ENCODE results near the gene ITLN2. TPM values are rescaled to one million over a fixed set of nuclear protein-coding genes. Genes with fewer than 3 reads are reported as not detected.
"Not testable (repeated sequence)": the region's sequence is repeated elsewhere in the genome, so short reads cannot be mapped to it uniquely, and the experiment has no call there.

Gene ITLN2
- total RNA-seq, 1 donor, result not detected

DNA sequence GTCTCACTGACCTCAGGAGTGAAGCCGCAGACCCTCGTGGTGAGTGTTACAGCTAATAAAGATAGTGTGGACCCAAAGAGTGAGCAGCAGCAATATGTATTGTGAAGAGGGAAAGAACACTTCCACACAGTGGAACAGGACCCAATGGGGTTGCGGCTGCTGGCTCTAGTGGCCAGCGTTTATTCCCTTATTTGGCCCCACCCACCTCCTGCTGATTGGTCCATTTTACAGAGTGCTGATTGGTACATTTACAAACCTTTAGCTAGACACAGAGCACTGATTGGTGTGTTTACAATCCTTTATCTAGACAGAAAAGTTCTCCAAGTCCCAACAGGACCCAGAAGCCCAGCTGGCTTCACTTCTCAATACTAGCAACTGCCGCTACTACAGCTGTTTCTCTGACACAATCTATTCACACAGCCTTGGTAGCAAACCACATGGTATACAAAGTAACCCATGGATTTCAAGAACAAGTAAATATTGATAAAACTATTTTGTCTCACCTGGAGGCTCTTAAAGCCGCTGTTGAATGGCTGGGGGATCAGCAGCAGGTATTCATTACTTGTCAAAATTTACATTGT, 44.3 kb downstream of the ITLN2 start:
- no peak for DNase-seq (ENCODE audit: low read depth in 2 of 3, low spot score in 2 of 3)

DNA sequence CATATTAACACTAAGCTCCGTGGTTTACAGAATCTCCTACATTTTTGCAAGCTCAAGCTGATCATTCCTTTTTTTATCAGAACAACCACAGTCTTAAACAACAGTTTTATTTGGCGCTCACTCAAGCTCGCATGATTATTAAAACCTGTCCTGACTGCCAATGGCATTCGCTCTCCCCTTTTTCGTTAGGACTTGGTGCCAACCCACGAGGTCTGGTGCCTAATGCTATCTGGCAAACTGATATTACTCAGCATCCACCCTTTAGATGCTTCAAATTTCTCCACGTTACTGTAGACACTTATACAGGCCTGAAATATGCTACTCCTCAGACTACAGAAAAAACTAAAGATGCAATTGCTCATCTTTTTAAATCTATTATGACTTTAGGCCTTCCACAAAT, 46.6 kb downstream of the ITLN2 start:
- DNase-seq (ENCODE audit: low read depth in 2 of 3, low spot score in 2 of 3), result no peak

GRCh38 chr1:160905617-160905989, 49.0 kb downstream of the ITLN2 start:
- no peak for DNase-seq (ENCODE audit: low read depth in 2 of 3, low spot score in 2 of 3)

DNA sequence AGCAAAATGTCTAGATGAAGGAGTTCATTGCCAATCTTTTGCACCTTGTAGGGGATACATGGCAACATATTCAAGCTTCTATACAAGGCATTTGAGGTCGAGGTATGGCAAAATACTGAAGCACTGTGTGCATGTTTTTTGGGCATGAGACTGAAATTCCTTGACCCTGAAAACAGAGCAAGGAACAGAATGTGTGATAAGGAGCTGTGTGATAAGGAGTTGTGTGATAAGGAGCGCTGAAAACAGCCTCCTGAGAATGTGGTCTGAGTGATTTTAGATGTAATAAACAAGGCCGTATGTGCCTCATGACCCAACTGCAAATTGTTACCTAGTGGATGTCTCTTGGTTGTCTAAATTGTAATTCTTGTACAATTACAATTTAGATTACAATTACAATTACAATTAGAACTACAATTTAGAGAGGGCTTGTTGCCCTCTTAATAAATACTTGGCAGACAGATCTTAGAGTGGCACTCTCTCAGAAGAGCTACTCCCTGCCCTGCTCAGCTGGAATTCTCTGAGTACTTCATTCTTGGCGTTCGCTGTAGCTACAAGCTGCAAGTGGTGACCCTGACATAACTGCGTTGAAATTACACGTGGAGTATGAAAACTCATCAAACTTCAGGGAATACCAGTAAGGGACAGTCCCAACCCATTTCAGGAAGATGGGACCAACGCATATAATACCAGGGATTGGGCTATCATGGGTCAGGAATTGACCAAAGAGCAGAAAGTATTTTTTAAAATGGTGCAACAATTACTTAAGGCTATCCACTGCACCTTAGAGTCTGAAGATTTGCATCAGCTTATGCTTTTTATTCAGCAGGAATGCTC, 49.6 kb downstream of the ITLN2 start:
- DNase-seq (ENCODE audit: low read depth in 2 of 3, low spot score in 2 of 3), result no peak

DNA sequence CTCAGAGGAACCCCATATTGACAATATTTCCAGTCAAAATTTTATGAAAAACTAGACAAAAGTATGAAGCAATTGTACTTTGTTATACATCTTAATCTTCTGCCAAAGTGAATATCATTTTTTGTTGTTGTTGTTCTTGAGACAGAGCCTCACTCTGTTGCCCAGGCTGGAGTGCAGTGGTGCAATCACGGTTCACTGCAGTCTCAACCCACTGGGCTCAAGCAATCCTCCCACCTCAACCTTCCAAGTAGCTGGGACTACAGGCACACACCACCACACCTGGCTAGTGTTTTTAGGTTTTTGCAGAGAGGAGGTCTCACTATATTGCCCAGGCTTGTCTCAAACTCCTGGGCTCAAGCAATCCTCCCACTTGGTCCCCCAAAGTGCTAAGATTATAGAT, 52.4 kb downstream of the ITLN2 start:
- not testable (repeated sequence) for DNase-seq (ENCODE audit: low read depth in 2 of 3, low spot score in 2 of 3)

DNA sequence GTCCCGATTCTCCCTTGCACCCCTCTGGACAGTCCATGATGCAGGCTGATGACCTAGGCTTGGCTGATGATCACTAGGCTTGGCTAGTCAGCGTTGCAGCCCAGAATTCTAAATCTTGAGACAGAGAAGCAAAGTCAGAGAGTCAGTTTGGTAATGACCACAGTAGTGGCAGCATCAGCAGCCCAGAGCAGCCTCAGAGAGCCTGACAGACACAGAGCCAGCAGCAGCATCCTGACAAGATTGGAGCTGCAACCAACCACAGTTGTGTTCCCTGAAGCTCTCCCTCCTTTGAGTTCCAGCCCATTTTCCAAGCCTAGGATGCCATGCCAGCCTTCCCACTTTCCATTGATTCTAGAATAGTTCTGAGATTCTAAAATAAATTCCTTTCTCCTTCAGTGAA, 52.8 kb downstream of the ITLN2 start:
- no peak for DNase-seq (ENCODE audit: low read depth in 2 of 3, low spot score in 2 of 3)

DNA sequence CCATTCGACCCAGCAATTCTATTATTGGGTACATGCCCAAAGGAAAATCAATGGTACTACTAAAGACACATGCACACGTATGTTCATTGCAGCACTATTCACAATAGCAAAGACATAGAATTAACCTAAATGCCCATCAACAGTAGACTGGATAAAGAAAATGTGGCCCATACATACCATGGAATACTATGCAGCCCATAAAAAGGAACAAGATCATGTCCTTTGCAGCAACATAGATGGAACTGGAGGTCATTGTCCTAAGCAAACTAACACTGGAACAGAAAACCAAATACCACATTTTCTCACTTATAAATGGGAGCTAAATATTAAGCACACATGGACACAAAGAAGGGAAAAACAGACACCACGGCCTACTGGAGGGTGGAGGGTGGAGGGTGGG, 53.9 kb downstream of the ITLN2 start:
- not testable (repeated sequence) for DNase-seq (ENCODE audit: low read depth in 2 of 3, low spot score in 2 of 3)

Other genes with a start within 250 kb of the ITLN2 start
- gene CD48, start 243.0 kb downstream of the ITLN2 start, total RNA-seq, result 18.0 TPM
- gene SLAMF7, start 215.6 kb downstream of the ITLN2 start, total RNA-seq, result 0.27 TPM
- gene LY9, start 158.6 kb downstream of the ITLN2 start, total RNA-seq, result 1.3 TPM
- 35.5 TPM for gene CD244, start 91.9 kb downstream of the ITLN2 start, total RNA-seq
- not detected for gene ITLN1, start 69.6 kb downstream of the ITLN2 start, total RNA-seq
- gene F11R, start 66.3 kb upstream of the ITLN2 start, total RNA-seq, result 98.0 TPM
- gene TSTD1, start 84.2 kb upstream of the ITLN2 start, total RNA-seq, result 76.2 TPM
- 134 TPM for gene USF1, start 91.2 kb upstream of the ITLN2 start, total RNA-seq
- 94.5 TPM for gene ARHGAP30, start 115.1 kb upstream of the ITLN2 start, total RNA-seq
- under 0.01 TPM for gene NECTIN4, start 134.7 kb upstream of the ITLN2 start, total RNA-seq
- gene KLHDC9, start 143.6 kb upstream of the ITLN2 start, total RNA-seq, result 2.4 TPM
- gene PFDN2, start 163.2 kb upstream of the ITLN2 start, total RNA-seq, result 21.8 TPM
- gene NIT1, start 163.3 kb upstream of the ITLN2 start, total RNA-seq, result 53.3 TPM
- 59.2 TPM for gene DEDD, start 177.9 kb upstream of the ITLN2 start, total RNA-seq
- 173 TPM for gene UFC1, start 199.2 kb upstream of the ITLN2 start, total RNA-seq
- gene USP21, start 204.7 kb upstream of the ITLN2 start, total RNA-seq, result 21.8 TPM
- gene PPOX, start 211.6 kb upstream of the ITLN2 start, total RNA-seq, result 29.9 TPM
- gene B4GALT3, start 222.7 kb upstream of the ITLN2 start, total RNA-seq, result 28.5 TPM
- under 0.01 TPM for gene ADAMTS4, start 244.2 kb upstream of the ITLN2 start, total RNA-seq
- 106 TPM for gene NDUFS2, start 247.6 kb upstream of the ITLN2 start, total RNA-seq